NCI-H226 (cell line): Measurements from ENCODE around the gene DCK.

ENCODE experiments used
- DNase-seq: peaks from one replicate; pipeline ENCODE4 v3.0.0-alpha.2; 2015

The DCK gene

DNA sequence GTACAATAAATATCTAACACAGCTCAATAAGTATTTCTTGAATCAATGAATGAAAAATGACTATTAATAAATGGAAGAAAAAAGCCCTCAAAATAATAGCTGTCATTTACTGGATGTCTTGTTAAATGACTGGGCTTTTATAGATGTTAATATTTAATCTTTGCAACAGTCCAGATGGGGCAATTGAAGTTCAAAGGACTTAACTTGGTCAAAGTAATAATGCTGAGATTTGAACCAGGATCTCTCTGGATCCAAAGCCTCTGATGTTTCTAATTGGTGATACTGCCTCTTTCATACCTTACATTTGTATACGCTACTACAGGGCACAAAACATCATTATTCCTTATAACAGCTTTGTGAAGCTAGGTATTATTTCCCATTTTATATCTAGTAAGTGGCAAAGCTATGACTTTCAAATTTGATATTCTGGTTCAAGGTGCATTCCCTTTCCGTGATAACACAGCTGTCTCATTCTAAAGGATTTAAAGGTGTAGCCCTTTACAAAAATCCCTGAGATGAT, 72.6 kb downstream of the DCK start:
- no peak for DNase-seq

DNA sequence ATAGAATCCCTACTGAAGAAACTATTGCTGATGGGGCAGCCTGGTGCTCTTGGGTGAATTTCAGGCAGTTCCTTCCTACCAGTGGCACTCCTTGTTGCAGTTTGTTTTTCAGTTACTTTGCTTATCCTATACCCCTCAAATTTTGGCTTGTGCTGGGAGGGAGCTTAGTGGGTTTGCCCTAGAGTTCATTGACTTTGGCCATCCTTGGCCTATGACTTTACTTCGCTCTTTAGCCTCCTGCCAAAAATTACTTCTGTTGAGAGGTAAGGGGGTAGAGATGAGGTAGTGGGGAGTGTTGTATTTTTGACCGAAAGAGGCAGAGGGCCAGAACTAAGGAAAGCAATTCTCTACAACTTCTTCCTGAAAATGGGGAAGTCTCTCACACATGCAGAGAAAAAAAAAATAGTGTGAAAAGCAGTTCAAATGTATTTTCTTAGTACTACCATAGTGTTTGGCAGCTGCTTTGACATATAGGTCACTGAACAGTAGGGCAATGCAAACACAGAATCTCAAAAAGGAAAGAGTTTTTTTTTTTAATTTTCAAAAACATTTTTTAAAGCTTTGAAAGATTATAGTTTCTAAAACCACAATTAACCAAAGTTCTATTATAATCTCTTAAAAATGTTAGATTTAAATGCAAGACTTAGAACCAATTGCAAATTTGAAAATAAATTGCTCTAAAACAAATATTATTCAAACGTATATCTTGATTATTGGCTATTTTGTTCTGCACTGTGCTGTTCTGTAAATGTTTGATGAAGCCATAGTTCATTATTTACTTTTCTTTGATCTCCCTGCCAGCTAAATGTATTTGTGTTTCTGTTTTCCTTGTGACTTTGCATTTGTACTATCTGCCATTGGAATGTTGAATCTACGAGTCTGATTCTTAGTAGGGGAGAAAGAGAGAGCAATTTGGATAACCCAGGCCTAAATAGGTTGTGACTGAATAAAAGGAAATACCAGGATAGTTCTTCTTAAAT, 73.6 kb downstream of the DCK start:
- no peak for DNase-seq

DNA sequence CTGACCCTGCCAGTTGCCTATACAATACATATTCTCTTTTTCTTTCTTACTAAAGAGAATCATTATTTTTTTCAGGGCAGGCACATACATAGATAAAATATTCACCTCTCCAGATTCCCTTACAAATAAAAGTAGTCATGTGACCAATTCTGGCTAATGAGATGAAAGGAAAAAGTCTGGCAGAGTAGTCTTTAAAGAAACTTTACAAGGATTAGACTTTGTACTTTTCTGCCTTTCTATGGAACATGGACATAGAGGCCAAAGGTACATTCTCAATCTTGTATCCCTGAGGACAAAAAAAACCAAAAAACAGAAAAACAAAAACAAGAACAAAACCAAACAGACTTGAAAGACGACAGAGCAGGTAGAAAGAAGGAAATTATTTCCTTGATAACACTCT, 75.6 kb downstream of the DCK start:
- DNase-seq, result no peak

DNA sequence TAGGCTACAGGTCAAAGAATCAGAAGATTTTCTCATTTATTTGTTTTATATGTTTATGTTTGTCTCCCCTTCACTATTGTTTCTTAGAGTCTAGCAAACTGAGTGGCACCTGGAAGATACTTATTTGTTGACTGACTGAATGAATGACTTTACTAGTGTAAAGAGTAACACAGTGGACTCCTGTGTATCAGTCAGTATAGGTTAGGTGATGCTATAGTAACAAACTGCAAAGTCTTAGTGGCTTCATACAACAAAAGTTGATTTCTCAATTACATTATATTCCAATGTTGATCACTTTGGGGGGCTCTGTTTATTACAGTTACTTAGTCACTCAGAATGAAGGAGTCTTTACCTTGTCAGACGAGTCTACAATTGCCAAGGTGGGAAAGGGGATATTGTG, 76.6 kb downstream of the DCK start:
- no peak for DNase-seq

DNA sequence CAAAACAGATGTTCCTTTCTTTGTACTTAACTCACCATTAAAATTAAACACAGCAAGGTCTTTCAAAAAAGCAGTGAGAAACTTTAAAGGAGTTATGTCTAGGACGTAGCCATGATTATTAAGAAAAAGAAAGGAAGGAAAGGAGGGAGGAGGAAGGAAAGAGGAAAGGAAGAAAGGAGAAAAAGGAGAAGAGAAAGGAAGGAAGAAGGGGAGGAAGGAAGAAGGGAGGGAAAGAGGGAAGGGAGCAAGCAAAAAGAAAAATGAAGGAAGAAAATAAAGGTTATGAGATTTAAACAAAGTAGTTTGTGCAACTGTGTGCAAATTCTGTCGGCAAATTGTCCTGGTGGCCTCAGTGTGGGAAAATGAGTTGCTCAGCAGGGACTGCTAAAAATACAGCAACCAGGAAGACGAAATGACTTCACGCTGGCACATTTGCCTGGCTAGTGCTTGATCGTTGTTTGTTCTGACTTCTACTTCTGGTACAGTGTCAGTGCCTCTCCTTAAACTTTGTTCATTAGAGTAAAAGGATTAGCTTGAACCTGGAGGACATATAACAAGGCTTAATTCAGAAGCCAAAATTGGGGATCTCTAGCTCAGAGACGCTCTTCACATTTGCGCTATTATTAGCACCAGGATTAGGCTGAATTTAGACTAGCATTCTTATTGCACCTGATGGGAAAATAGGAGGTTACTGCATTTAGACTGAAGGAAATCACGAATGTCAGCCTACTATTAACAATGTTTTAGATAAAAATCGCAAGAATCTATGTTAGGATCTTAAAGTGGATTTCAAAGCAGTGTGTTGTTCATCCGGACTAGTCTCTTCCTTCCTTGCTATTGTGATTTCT, 81.2 kb downstream of the DCK start:
- DNase-seq, result no peak
